Ovary (tissue), 3 donors: Measurements from ENCODE around the gene ETV6.

ENCODE experiments used
- EP300 ChIP-seq: sonication (generic); formaldehyde crosslinking; IDR thresholded peaks from one replicate; pipeline ENCODE4 v1.6.1; 2017; ENCODE audit warnings: antibody characterized with exemption
- POLR2A ChIP-seq: fragments of 450-650 bp; IDR thresholded peaks from one replicate; pipeline ENCODE4 v1.6.1; 2017; ENCODE audit warnings: antibody characterized with exemption, mild to moderate bottlenecking, moderate library complexity
- TF ChIP-seq, protein P1 (sequence below), 3 donors: fragments of 450-650 bp in 2 of 3; fragments of 200-600 bp in 1 of 3; IDR thresholded peaks; one replicate each; pipeline versions ENCODE4 v1.5.1 to v1.8.0; 2016 to 2022; ENCODE audit warnings: antibody characterized with exemption in 3 of 3, mild to moderate bottlenecking in 1 of 3
- donor health status: DM: no; HTN: no; CAD: no.

DNA sequence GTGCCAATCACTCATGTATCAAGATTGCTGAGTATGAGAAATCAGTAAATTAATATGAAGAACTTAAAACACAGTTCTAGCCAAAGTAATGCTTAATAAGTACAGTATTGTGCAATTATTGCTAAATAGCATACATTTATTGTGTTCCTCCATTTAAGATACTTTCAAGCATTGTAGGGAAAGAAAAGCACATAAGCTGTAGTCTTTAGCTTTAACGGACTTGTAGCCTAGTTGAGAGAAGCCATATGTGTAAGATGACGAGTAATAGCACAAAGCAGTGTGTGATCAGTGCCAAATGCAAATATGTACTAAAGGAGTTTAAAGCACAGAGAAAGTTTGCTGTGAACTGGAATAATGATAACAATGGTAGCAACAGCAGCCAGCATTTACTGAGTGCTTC, 38.1 kb downstream of the ETV6 start:
- TF ChIP-seq, protein P1, sequence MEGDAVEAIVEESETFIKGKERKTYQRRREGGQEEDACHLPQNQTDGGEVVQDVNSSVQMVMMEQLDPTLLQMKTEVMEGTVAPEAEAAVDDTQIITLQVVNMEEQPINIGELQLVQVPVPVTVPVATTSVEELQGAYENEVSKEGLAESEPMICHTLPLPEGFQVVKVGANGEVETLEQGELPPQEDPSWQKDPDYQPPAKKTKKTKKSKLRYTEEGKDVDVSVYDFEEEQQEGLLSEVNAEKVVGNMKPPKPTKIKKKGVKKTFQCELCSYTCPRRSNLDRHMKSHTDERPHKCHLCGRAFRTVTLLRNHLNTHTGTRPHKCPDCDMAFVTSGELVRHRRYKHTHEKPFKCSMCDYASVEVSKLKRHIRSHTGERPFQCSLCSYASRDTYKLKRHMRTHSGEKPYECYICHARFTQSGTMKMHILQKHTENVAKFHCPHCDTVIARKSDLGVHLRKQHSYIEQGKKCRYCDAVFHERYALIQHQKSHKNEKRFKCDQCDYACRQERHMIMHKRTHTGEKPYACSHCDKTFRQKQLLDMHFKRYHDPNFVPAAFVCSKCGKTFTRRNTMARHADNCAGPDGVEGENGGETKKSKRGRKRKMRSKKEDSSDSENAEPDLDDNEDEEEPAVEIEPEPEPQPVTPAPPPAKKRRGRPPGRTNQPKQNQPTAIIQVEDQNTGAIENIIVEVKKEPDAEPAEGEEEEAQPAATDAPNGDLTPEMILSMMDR (IDR thresholded peaks at IDR 0.05) = no peak
- TF ChIP-seq POLR2A (no peak), EP300 (no peak)
